Measurements from ENCODE around the gene ZKSCAN3. TPM values are rescaled to one million over a fixed set of nuclear protein-coding genes. Genes with fewer than 3 reads are reported as not detected.
"Not testable (repeated sequence)": the region's sequence is repeated elsewhere in the genome, so short reads cannot be mapped to it uniquely, and the experiment has no call there.

The ZKSCAN3 gene
- total RNA-seq, 1 donor from 2014 or later: 12.3 TPM

DNA sequence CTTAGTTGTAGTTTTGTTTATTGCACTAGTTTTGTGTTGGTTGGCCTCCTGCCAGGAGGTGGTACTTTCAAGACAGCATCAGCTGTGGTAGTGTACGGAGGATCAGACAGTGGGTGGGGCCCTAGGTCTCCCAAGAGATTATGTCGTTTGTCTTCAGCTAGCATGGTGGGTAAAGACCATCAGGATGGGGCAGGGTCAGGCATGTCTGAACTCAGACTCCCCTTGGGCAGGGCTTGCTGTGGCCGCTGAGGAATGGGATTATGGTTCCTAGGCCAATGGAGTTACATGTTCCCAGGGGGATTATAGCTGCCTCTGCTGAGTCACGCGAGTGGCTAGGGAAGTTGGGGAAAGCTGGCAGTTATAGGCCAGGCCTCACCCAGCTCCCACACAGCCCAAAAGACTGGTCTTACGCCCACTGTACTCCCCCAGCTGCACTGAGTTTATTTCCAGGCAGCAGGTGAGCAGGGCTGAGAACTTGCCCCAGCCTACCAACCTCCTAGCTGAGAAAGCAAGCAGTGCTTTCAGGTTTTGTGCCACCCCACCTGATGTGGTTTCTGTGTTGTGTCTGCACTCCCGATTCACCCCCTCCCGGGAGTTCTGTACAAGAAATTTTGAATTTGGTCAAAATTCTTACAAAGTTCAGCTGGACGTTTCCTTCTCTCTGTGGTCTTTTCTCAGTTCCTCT is 38.5 kb upstream of the ZKSCAN3 start:
- no peaks in the 10 kb centered on the region for H3K4me1 Mint-ChIP-seq
- H4K20me1 ChIP-seq (ENCODE audit: low read depth): no peaks in the 10 kb centered on the region
- peaks cover 13% of the 10 kb centered on the region for H3K9me3 Mint-ChIP-seq
- no peaks in the 10 kb centered on the region for H3K9me3 ChIP-seq (ENCODE audit: low read depth)
- no peaks in the 10 kb centered on the region for H3F3A ChIP-seq (ENCODE audit: low read depth)
- no peak overlapping the region for H3K4me3 Mint-ChIP-seq
- H3K27me3 Mint-ChIP-seq (ENCODE audit: insufficient read depth, low read depth): no peaks in the 10 kb centered on the region
- H3K9ac ChIP-seq: no peak overlapping the region
- peaks cover 13% of the 10 kb centered on the region for H3K36me3 Mint-ChIP-seq
- H3K27me3 ChIP-seq: no peaks in the 10 kb centered on the region
- no peaks in the 10 kb centered on the region for H3K79me2 ChIP-seq (ENCODE audit: low read depth)
- no peak overlapping the region for H3K4me2 ChIP-seq
- no peak for TF ChIP-seq EZH2phosphoT487 (IDR thresholded peaks at IDR 0.05)
- TF ChIP-seq, protein P1, sequence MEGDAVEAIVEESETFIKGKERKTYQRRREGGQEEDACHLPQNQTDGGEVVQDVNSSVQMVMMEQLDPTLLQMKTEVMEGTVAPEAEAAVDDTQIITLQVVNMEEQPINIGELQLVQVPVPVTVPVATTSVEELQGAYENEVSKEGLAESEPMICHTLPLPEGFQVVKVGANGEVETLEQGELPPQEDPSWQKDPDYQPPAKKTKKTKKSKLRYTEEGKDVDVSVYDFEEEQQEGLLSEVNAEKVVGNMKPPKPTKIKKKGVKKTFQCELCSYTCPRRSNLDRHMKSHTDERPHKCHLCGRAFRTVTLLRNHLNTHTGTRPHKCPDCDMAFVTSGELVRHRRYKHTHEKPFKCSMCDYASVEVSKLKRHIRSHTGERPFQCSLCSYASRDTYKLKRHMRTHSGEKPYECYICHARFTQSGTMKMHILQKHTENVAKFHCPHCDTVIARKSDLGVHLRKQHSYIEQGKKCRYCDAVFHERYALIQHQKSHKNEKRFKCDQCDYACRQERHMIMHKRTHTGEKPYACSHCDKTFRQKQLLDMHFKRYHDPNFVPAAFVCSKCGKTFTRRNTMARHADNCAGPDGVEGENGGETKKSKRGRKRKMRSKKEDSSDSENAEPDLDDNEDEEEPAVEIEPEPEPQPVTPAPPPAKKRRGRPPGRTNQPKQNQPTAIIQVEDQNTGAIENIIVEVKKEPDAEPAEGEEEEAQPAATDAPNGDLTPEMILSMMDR (IDR thresholded peaks at IDR 0.05): no peak
- no peak for TF ChIP-seq EZH2 (IDR thresholded peaks at IDR 0.05)
- no peaks in the 10 kb centered on the region for H3K36me3 ChIP-seq
- peak; percentile 39 for DNase-seq (ENCODE audit: low spot score)
- no peak overlapping the region for H3K4me3 ChIP-seq
- H3K27ac ChIP-seq: no peak overlapping the region
- no peaks in the 10 kb centered on the region for H3K4me1 ChIP-seq
- H3K27ac Mint-ChIP-seq: no peak overlapping the region
- no peak overlapping the region for H2AFZ ChIP-seq (replicated peaks)

GRCh38 chr6:28312939-28313338 is 36.8 kb upstream of the ZKSCAN3 start:
- no peaks in the 10 kb centered on the region for H3K4me1 ChIP-seq
- no peaks in the 10 kb centered on the region for H3K36me3 ChIP-seq
- no peak overlapping the region for H3K4me2 ChIP-seq
- Mint-ChIP-seq H3K9me3 (peaks cover 8% of the 10 kb centered on the region), H3K36me3 (peaks cover 13% of the 10 kb centered on the region), H3K27ac (no peak overlapping the region), H3K27me3 (ENCODE audit: insufficient read depth, low read depth) (no peaks in the 10 kb centered on the region), H3K4me1 (no peaks in the 10 kb centered on the region), H3K4me3 (no peak overlapping the region)
- no peak overlapping the region for H3K27ac ChIP-seq
- no peaks in the 10 kb centered on the region for H3K79me2 ChIP-seq (ENCODE audit: low read depth)
- H3K9ac ChIP-seq: no peak overlapping the region
- H3K4me3 ChIP-seq: no peak overlapping the region
- H3F3A ChIP-seq (ENCODE audit: low read depth): no peaks in the 10 kb centered on the region
- DNase-seq (ENCODE audit: low spot score): no peak
- no peak for TF ChIP-seq EZH2phosphoT487 (IDR thresholded peaks at IDR 0.05)
- no peak for TF ChIP-seq EZH2 (IDR thresholded peaks at IDR 0.05)
- TF ChIP-seq, protein P1 (IDR thresholded peaks at IDR 0.05): no peak
- no peaks in the 10 kb centered on the region for H3K9me3 ChIP-seq (ENCODE audit: low read depth)
- no peak overlapping the region for H2AFZ ChIP-seq (replicated peaks)
- H3K27me3 ChIP-seq: no peaks in the 10 kb centered on the region
- no peaks in the 10 kb centered on the region for H4K20me1 ChIP-seq (ENCODE audit: low read depth)

GRCh38 chr6:28315628-28316027 is 34.1 kb upstream of the ZKSCAN3 start:
- no peak overlapping the region for H3K27ac Mint-ChIP-seq

GRCh38 chr6:28317866-28318265 is 31.9 kb upstream of the ZKSCAN3 start:
- not testable (repeated sequence) for H3K36me3 Mint-ChIP-seq; H3F3A ChIP-seq (ENCODE audit: low read depth); H3K9me3 Mint-ChIP-seq; DNase-seq (ENCODE audit: low spot score); H3K4me1 Mint-ChIP-seq; H3K27me3 Mint-ChIP-seq (ENCODE audit: insufficient read depth, low read depth); H3K27me3 ChIP-seq; H3K79me2 ChIP-seq (ENCODE audit: low read depth); H3K9me3 ChIP-seq (ENCODE audit: low read depth); H4K20me1 ChIP-seq (ENCODE audit: low read depth); H2AFZ ChIP-seq (replicated peaks); H3K4me3 Mint-ChIP-seq; H3K4me1 ChIP-seq; H3K27ac ChIP-seq; H3K4me2 ChIP-seq; H3K9ac ChIP-seq; H3K36me3 ChIP-seq; H3K4me3 ChIP-seq; H3K27ac Mint-ChIP-seq

More at GRCh38 chr6:28315628-28316027, 34.1 kb upstream of the ZKSCAN3 start:
- Histone ChIP-seq H3K36me3 (no peaks in the 10 kb centered on the region), H3K4me1 (no peaks in the 10 kb centered on the region), H3K4me3 (no peak overlapping the region), H3F3A (ENCODE audit: low read depth) (no peaks in the 10 kb centered on the region), H3K27me3 (no peaks in the 10 kb centered on the region), H3K9ac (no peak overlapping the region), H3K79me2 (ENCODE audit: low read depth) (no peaks in the 10 kb centered on the region), H4K20me1 (ENCODE audit: low read depth) (no peaks in the 10 kb centered on the region), H2AFZ (replicated peaks) (no peak overlapping the region), H3K4me2 (no peak overlapping the region), H3K9me3 (ENCODE audit: low read depth) (no peaks in the 10 kb centered on the region), H3K27ac (no peak overlapping the region)
- H3K36me3 Mint-ChIP-seq: peaks cover 11% of the 10 kb centered on the region
- H3K4me3 Mint-ChIP-seq: no peak overlapping the region
- H3K27me3 Mint-ChIP-seq (ENCODE audit: insufficient read depth, low read depth): no peaks in the 10 kb centered on the region
- no peak for DNase-seq (ENCODE audit: low spot score)
- H3K9me3 Mint-ChIP-seq: no peaks in the 10 kb centered on the region
- no peaks in the 10 kb centered on the region for H3K4me1 Mint-ChIP-seq
- TF ChIP-seq EZH2 (IDR thresholded peaks at IDR 0.05) (no peak), EZH2phosphoT487 (IDR thresholded peaks at IDR 0.05) (no peak)
- TF ChIP-seq, protein P1 (IDR thresholded peaks at IDR 0.05): no peak
